NCI-H2227 (cell line): ENCODE data around the gene C7orf57.

Experiments used
- DNase-seq: peaks from one replicate; lab custom pipeline; 2025; ENCODE audit not compliant: unreplicated experiment; lab: John Stamatoyannopoulos, UW

Gene C7orf57

DNA sequence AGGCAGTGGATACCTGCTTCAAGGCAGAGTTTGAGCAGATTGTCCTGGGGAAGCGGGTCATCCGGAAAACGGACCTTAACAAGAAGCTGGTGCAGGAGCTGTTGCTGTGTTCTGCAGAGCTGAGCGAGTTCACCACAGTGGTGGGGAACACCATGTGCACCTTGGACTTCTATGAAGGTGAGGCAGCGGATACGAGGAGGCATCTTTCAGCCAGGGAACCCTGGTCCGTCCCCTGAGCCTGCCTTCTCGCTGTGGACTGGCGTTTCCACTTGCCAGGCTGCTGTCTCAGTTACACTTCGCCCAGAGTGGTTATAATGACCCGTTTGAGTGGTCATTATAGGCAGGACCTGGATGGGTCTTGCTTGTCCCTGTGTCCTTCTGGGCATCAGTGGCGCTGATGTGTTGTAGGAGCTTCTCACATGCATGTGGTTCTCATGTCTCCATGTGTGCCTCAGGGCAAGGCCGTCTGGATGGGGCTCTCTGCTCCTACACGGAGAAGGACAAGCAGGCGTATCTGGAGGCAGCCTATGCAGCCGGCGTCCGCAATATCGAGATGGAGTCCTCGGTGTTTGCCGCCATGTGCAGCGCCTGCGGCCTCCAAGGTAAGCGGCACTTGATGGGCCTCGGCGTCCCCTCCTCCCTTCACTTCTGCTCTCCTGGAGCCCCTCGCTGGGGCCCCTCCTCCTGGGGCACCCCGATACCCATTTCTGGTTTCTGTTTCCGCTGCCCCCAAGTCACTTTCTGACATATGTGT, 71.7 kb downstream of the C7orf57 start:
- DNase-seq = no peak

DNA sequence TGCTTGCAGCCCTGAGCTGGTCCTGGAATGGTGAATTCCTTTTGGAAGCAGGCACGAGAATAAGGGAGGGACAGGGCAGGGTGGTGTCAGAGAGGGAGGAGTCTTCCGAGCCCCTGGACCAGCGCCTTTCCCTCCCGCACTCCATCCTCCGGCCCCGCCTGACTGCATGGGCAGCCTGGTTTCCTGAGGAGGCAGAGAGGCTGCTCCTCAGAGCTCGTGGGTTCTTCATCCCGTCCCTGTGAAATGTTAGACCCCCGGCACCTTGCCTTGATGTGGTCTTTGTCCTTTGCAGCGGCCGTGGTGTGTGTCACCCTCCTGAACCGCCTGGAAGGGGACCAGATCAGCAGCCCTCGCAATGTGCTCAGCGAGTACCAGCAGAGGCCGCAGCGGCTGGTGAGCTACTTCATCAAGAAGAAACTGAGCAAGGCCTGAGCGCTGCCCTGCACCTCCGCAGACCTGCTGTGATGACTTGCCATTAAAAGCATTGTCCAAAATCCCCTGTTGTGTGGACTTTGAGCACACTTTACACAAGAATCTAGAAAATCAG, 72.7 kb downstream of the C7orf57 start:
- no peak for DNase-seq

DNA sequence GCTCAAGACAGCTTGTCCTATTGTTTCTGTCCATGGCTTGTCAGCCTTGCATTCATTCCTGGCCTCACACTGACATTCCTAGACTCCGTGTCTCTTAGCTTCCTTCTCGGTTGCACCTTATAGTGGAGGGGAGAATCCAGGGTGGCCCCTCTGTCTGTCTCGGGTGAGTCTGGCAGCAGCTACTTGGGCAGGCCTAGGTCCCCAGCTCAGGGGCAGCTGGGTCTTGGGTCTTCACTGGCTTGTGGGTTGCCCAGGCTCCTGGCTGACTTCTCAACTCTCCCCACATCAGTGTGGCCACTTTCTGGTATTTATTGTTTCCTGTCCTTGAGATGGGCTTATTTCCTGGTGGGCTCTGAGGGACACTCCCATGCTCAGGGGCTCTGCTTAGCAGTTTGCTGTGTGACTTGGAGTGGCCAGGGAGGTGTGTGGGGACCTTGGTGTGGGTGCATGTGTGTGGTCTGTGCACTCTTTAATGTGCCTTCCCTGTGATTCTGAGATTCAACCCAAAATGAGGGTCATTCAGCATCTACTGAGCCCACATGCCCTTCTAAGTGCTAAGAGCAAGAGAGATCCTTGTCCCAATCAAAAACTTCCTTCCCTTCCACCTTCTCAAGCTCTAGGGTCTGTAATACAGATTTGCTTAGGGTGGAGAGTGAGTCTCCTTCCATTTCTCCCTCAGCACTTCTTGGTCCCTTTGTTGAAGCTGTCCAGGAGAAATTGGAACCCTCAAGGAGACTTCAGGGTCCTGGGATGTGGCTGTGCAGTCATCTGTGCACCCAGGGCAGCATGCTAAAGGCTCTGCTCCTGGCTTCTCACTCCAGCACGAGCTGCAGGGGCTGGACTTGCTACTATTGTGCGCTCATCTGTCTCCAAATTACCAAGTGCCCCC, 73.9 kb downstream of the C7orf57 start:
- DNase-seq = no peak

- DNase-seq = peak; percentile 43
These were observed 74.7 kb downstream of the C7orf57 start for GRCh38 chr7:48109848-48110663.

DNA sequence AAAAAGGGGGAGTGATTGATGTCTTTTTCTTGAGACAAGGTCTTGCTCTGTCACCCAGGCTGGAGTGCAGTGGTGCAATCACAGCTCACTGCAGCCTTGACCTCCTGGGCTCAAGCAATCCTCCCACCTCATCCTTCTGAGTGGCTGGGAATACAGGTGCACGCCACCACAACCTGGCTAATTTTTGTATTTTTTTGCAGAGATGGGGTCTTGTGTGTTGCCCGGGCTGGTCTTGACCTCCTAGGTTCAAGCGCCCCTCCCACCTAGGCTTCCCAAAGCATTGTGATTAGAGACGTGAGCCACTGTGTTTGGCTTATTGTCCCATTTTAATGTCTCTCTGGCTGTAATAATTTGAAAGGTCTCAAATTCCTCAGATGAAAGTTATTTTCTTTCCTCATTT, 75.5 kb downstream of the C7orf57 start:
- DNase-seq = no peak
